Measurements from ENCODE around the gene TPCN2. TPM values are rescaled to one million over a fixed set of nuclear protein-coding genes. Genes with fewer than 3 reads are reported as not detected.

Gene TPCN2
- total and polyA plus RNA-seq, 2 of the 8 experiments (the other 6 are each of a cell fraction or from before 2014, with no cell fraction given), result 9.7 to 18.6 TPM

- Histone ChIP-seq H3K79me2 (ENCODE audit: control insufficient read depth in 1 of 2, insufficient read depth in 2 of 2, low read length in 2 of 2) (no peaks in the 10 kb centered on the region), H4K5ac (ENCODE audit: insufficient read length, low read depth, low read length) (no peak overlapping the region), H2BK12ac (ENCODE audit: low read depth, low read length) (no peak overlapping the region), H4K8ac (ENCODE audit: extremely low read depth, insufficient read depth, low read length) (no peak overlapping the region; the same call in 1 of the 2 replicates), H3K4me1 (replicated peaks in 1 of 4; ENCODE audit: control insufficient read depth in 3 of 4, insufficient read depth in 4 of 4, low read length in 3 of 4) (no peaks in the 10 kb centered on the region), H3K23ac (ENCODE audit: insufficient read length) (no peak overlapping the region), H2BK5ac (ENCODE audit: low read depth, low read length) (0 out of 2 replicates have a peak overlapping the region, but pooled peaks have one; percentile 35), H3K18ac (ENCODE audit: extremely low read depth, low read length) (no peak overlapping the region), H3K4ac (replicated peaks; ENCODE audit: insufficient read length, low read depth, low read length) (no peak overlapping the region), H2AFZ (ENCODE audit: low read length) (no peak overlapping the region), H3K56ac (replicated peaks; ENCODE audit: insufficient read length, low read depth, low read length) (no peak overlapping the region), H3K9me3 (ENCODE audit: insufficient read depth in 2 of 2, low read depth in 1 of 2, low read length in 1 of 2) (no peaks in the 10 kb centered on the region), H3K79me1 (ENCODE audit: low read depth, low read length) (no peaks in the 10 kb centered on the region), H3K14ac (ENCODE audit: insufficient read length) (no peak overlapping the region), H2AK5ac (ENCODE audit: low read depth, low read length) (no peak overlapping the region), H3K27ac (ENCODE audit: low read depth, low read length) (no peak overlapping the region), H2BK15ac (ENCODE audit: low read length) (no peak overlapping the region), H3K4me3 (ENCODE audit: extremely low read depth in 1 of 4, insufficient read depth in 2 of 4, low read depth in 3 of 4, low read length in 4 of 4) (no peak overlapping the region), H2BK20ac (ENCODE audit: low read length) (no peak overlapping the region), H3K4me2 (ENCODE audit: insufficient read depth in 1 of 2, low read depth in 2 of 2, low read length in 2 of 2) (no peak overlapping the region), H3K9ac (replicated peaks in 1 of 4; ENCODE audit: extremely low read depth in 1 of 4, low read depth in 3 of 4, low read length in 3 of 4) (no peak overlapping the region), H2BK120ac (replicated peaks; ENCODE audit: low read depth, low read length) (no peak overlapping the region), H3K23me2 (ENCODE audit: low read depth, low read length) (no peaks in the 10 kb centered on the region), H3K36me3 (ENCODE audit: control insufficient read depth in 2 of 4, insufficient read depth in 4 of 4, low read length in 3 of 4) (peaks cover 2 to 14% (median 5%) of the 10 kb centered on the region in 4 experiments; a peak in 5 of 8 replicates), H4K91ac (replicated peaks; ENCODE audit: insufficient read length, low read length) (no peak overlapping the region), H4K20me1 (replicated peaks in 1 of 2; ENCODE audit: control insufficient read depth in 1 of 2, insufficient read depth in 2 of 2, low read length in 2 of 2) (peaks cover 7% of the 10 kb centered on the region in 2 experiments), H3K27me3 (replicated peaks in 1 of 4; ENCODE audit: control insufficient read depth in 3 of 4, extremely low read depth in 1 of 4, insufficient read depth in 3 of 4, low read length in 3 of 4) (no peaks in the 10 kb centered on the region)
- FAIRE-seq (no peak), DNase-seq (ENCODE audit: low read depth in 1 of 2, low spot score in 2 of 2) (no peak)
- POLR2A ChIA-PET (ENCODE audit: partially characterized antibody), result interaction anchor here (1.4 kb wide), 1 partner anchor 12 kb away, joined by 3 read pairs; no protein-coding TSS in a partner anchor
- 91% methylated on average over 17 of the region's 20 CpGs; no CpG with 5 or more reads in 1 of the 2 experiments for WGBS, 2 experiments (ENCODE audit: extremely low coverage in 1 of 2, insufficient coverage in 1 of 2, insufficient read length in 1 of 2, insufficient replicate concordance in 2 of 2, low coverage in 1 of 2, low lambda C conversion rate in 2 of 2, missing lambda C conversion rate in 1 of 2)
- CTCF ChIA-PET (ENCODE audit: partially characterized antibody), result no interaction called here
- TF ChIP-seq CBX8 (IDR thresholded peaks at IDR 0.05; ENCODE audit: borderline replicate concordance, low read depth, low read length) (no peak), ATF2 (IDR thresholded peaks at IDR 0.05; ENCODE audit: low read length) (no peak), TEAD4 (IDR thresholded peaks at IDR 0.05; ENCODE audit: low read depth, low read length) (no peak), KDM4A (IDR thresholded peaks at IDR 0.05; ENCODE audit: low read depth, low read length, severe bottlenecking) (no peak), GTF2F1 (IDR thresholded peaks at IDR 0.05; ENCODE audit: borderline replicate concordance, low read depth, low read length) (no peak), EZH2 (IDR thresholded peaks at IDR 0.05; ENCODE audit: low read depth, low read length, severe bottlenecking) (no peak), RNF2 (IDR thresholded peaks at IDR 0.05; ENCODE audit: borderline replicate concordance, low read depth, low read length, missing control alignments, poor library complexity, severe bottlenecking) (no peak), ATF3 (IDR thresholded peaks at IDR 0.05; ENCODE audit: insufficient read depth, low read depth, low read length) (no peak), POLR2AphosphoS5 (IDR thresholded peaks at IDR 0.05; ENCODE audit: low read depth, low read length) (no peak)
These were observed 25.8 kb downstream of the TPCN2 start for GRCh38 chr11:69074375-69075140.
